ENCODE data around the gene HEXD.

The HEXD gene

DNA sequence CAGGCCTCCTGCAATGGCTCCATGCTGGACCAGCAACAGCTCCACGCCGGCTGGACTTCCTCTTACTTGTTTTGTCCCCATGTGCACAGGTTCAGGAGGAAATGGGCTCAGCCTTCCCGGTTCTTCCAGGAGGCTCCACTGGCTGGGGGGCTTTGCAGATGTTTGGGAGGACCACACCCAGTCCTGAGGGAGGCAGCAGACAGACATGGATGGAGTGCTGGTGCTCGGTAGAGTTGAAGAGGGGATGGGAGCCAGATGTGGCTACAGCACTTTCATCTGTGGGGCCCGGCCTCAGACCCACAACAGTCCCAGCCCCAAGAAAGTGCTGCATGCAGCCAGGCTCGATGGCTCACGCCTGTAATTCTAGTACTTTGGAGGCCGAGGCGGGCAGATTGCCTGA lies 62.2 kb downstream of the HEXD start:
- Histone ChIP-seq H2AFZ (ENCODE audit: low read length) (no peak overlapping the region), H3K36me3 (replicated peaks; ENCODE audit: insufficient read depth, low read length) (no peaks in the 10 kb centered on the region; the same call in 1 of the 2 replicates), H3K79me2 (ENCODE audit: low read length) (peaks cover 10% of the 10 kb centered on the region), H4K20me1 (ENCODE audit: insufficient read depth, low read length) (no peaks in the 10 kb centered on the region), H3K27ac (ENCODE audit: low read length) (no peak overlapping the region), H3K4me3 (ENCODE audit: low read length) (no peak overlapping the region), H3K4me1 (ENCODE audit: low read length) (no peaks in the 10 kb centered on the region), H3K9ac (ENCODE audit: low read length) (no peak overlapping the region), H3K9me2 (replicated peaks; ENCODE audit: insufficient read depth, low read length) (no peaks in the 10 kb centered on the region), H3F3A (ENCODE audit: insufficient read depth, low read length) (peaks cover 2% of the 10 kb centered on the region; the same call in 1 of the 2 replicates), H3K4me2 (ENCODE audit: low read depth, low read length) (no peak overlapping the region), H3K9me3 (replicated peaks; ENCODE audit: insufficient read depth, low read length) (no peaks in the 10 kb centered on the region), H3K27me3 (replicated peaks; ENCODE audit: insufficient read depth, low read length) (no peaks in the 10 kb centered on the region)
- DNase-seq, result no peak
- no peak for TF ChIP-seq EZH2phosphoT487 (IDR thresholded peaks at IDR 0.05; ENCODE audit: low read length)
- TF ChIP-seq, protein P1, sequence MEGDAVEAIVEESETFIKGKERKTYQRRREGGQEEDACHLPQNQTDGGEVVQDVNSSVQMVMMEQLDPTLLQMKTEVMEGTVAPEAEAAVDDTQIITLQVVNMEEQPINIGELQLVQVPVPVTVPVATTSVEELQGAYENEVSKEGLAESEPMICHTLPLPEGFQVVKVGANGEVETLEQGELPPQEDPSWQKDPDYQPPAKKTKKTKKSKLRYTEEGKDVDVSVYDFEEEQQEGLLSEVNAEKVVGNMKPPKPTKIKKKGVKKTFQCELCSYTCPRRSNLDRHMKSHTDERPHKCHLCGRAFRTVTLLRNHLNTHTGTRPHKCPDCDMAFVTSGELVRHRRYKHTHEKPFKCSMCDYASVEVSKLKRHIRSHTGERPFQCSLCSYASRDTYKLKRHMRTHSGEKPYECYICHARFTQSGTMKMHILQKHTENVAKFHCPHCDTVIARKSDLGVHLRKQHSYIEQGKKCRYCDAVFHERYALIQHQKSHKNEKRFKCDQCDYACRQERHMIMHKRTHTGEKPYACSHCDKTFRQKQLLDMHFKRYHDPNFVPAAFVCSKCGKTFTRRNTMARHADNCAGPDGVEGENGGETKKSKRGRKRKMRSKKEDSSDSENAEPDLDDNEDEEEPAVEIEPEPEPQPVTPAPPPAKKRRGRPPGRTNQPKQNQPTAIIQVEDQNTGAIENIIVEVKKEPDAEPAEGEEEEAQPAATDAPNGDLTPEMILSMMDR (IDR thresholded peaks at IDR 0.05; ENCODE audit: low read length), result no peak
- no peak for TF ChIP-seq EZH2 (optimal IDR thresholded peaks at IDR 0.05; ENCODE audit: low read depth, low read length)

DNA sequence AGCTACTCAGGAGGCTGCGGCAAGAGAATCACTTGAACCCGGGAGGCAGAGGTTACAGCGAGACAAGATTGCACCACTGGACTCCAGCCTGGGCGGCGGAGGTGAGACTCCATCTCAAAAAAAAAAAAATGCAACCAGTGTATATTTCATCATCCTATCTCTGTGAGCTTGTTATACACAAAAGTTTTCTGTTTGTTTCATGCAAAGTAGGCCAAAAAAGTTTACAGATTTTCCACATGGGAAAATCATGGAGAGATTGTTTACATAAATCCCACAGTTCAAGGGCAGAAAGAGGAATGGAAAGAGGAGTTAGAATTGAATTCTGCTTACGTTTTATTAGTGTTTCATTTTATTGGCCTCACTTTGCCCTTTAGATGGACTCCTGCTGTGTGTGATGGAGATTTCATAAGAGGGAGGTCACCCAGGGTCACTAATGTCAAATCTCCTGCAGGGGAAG lies 65.1 kb downstream of the HEXD start:
- Histone ChIP-seq H3K9me3 (replicated peaks; ENCODE audit: insufficient read depth, low read length) (no peaks in the 10 kb centered on the region), H3K4me3 (ENCODE audit: low read length) (no peak overlapping the region), H3K36me3 (replicated peaks; ENCODE audit: insufficient read depth, low read length) (peaks cover 2% of the 10 kb centered on the region; the same call in 1 of the 2 replicates), H3K4me2 (ENCODE audit: low read depth, low read length) (no peak overlapping the region), H4K20me1 (ENCODE audit: insufficient read depth, low read length) (no peaks in the 10 kb centered on the region), H3K4me1 (ENCODE audit: low read length) (no peaks in the 10 kb centered on the region), H3F3A (ENCODE audit: insufficient read depth, low read length) (peaks cover 2% of the 10 kb centered on the region; the same call in 1 of the 2 replicates), H3K9me2 (replicated peaks; ENCODE audit: insufficient read depth, low read length) (no peaks in the 10 kb centered on the region), H3K27ac (ENCODE audit: low read length) (no peak overlapping the region), H3K79me2 (ENCODE audit: low read length) (peaks cover under 1% of the 10 kb centered on the region; the same call in 1 of the 2 replicates), H3K9ac (ENCODE audit: low read length) (no peak overlapping the region), H2AFZ (ENCODE audit: low read length) (no peak overlapping the region), H3K27me3 (replicated peaks; ENCODE audit: insufficient read depth, low read length) (no peaks in the 10 kb centered on the region)
- no peak for DNase-seq
- TF ChIP-seq EZH2phosphoT487 (IDR thresholded peaks at IDR 0.05; ENCODE audit: low read length), result no peak
- TF ChIP-seq EZH2 (optimal IDR thresholded peaks at IDR 0.05; ENCODE audit: low read depth, low read length), result no peak
- TF ChIP-seq, protein P1 (IDR thresholded peaks at IDR 0.05; ENCODE audit: low read length), result no peak

DNA sequence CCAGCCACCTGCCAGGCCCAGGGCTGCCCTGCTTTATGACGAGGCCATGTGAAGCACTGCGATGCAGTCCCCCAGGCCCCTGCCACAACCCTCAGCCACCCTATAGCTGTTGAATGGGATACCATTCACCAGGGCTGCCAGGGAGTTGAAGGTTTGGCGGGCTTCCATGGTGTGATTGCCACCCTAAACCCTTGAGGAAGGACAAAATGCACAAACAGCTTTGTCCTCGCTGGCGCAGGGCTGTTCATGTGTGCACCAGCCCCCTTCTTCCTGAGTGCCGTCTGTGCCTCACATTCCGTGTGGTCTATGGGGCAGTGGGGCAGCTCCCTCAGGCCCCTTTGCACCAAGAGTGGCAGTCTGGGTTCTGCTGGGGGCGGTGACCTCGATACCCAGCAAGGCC lies 65.7 kb downstream of the HEXD start:
- no peak for DNase-seq
- H3K9me2 ChIP-seq (replicated peaks; ENCODE audit: insufficient read depth, low read length), result no peaks in the 10 kb centered on the region
- no peaks in the 10 kb centered on the region for H3K9me3 ChIP-seq (replicated peaks; ENCODE audit: insufficient read depth, low read length)
- no peak overlapping the region for H3K9ac ChIP-seq (ENCODE audit: low read length)
- no peaks in the 10 kb centered on the region for H3K4me1 ChIP-seq (ENCODE audit: low read length)
- H3K27ac ChIP-seq (ENCODE audit: low read length), result no peak overlapping the region
- H4K20me1 ChIP-seq (ENCODE audit: insufficient read depth, low read length), result no peaks in the 10 kb centered on the region
- no peak overlapping the region for H2AFZ ChIP-seq (ENCODE audit: low read length)
- H3F3A ChIP-seq (ENCODE audit: insufficient read depth, low read length), result peaks cover 2% of the 10 kb centered on the region; the same call in 1 of the 2 replicates
- H3K4me3 ChIP-seq (ENCODE audit: low read length), result no peak overlapping the region
- H3K4me2 ChIP-seq (ENCODE audit: low read depth, low read length), result no peak overlapping the region
- no peak for TF ChIP-seq EZH2 (optimal IDR thresholded peaks at IDR 0.05; ENCODE audit: low read depth, low read length)
- TF ChIP-seq, protein P1 (IDR thresholded peaks at IDR 0.05; ENCODE audit: low read length), result no peak
- TF ChIP-seq EZH2phosphoT487 (IDR thresholded peaks at IDR 0.05; ENCODE audit: low read length), result no peak
- peaks cover 2% of the 10 kb centered on the region; the same call in 1 of the 2 replicates for H3K36me3 ChIP-seq (replicated peaks; ENCODE audit: insufficient read depth, low read length)
- no peaks in the 10 kb centered on the region for H3K27me3 ChIP-seq (replicated peaks; ENCODE audit: insufficient read depth, low read length)
- H3K79me2 ChIP-seq (ENCODE audit: low read length), result no peaks in the 10 kb centered on the region
